ENCODE measurements around the gene KNSTRN. TPM values are rescaled to one million over a fixed set of nuclear protein-coding genes. Genes with fewer than 3 reads are reported as not detected.
A peak's percentile ranks its signal among the peaks of the same experiment; 100 is the strongest.

The KNSTRN gene
- total RNA-seq, 1 donor from 2014 or later: 36.8 TPM

DNA sequence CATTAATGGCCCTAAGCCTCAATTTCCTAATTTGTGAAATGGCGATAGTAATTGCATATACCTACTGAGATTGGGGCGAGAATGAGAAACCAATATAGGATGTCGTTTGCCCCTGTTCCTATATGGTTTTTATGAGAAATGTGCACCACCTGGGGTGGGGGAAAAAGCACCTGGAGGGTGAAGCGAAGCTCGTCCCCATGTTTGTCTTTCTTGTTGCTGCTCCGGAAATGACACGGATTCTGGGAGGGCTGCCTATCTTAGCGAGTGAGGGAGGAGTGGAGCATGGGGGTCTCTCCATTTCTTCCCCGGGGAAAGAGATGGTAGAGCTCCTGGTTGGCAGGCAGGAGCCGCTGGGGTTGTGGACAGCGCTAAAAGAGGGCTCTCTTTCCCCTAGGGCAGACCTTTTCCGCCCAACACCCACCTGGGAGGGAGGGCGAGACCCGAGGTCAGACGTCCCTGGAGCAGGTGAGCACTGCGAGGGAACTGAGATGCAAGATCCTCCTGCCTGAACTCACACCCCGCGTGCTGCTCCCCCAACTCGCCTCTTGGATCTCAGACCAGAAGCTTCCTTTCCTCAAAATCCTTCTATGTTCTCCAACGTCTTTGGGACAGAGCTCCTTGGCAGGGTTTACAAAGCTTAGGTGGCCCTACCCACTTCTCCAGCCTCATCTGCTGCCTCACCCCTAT lies 52.6 kb downstream of the KNSTRN start:
- no peak for DNase-seq

GRCh38 chr15:40435710-40436089 lies 53.2 kb downstream of the KNSTRN start:
- no peak for DNase-seq

DNA sequence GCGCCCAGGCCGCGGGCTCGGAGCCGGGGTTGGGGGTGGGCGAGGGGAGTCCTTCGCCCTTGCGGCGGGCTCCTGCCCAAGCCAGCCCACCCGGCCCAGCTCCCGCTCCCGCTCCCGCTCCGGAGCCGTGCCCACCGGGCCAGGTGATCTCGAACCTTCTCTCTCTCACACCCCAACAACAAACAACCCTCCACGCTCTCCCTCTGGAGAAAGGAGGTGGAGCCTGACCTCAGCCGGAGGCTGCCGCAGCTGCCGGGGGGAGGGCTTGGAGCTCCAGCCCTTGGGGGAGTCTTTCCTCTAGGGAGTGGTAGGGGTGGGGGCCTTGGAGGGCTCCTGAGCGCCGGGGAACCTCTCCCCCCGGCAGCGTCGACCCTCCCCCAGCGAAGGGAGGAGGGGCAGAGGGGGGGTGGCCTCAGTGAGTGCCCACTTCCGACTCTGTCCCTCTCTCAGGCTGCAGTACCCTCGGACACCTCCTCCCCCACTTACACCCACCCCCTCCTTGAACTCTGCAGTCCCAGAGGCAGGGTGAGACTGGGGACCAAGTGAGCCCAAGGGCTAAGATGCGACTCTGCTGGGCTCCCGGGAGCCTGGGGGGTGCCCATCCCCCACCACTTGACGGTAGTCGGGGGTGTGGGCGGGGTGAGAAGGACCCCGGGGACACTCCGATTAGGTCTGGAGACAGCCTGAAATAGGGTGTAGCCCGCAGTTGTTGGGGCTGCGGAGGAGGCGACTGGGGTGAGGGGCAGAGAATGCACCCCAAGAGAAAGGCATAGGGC lies 53.8 kb downstream of the KNSTRN start:
- DNase-seq: no peak

- DNase-seq: no peak
These were observed 54.6 kb downstream of the KNSTRN start for GRCh38 chr15:40436892-40437751.

- DNase-seq: no peak
These were observed 55.5 kb downstream of the KNSTRN start for GRCh38 chr15:40437752-40438687.

DNA sequence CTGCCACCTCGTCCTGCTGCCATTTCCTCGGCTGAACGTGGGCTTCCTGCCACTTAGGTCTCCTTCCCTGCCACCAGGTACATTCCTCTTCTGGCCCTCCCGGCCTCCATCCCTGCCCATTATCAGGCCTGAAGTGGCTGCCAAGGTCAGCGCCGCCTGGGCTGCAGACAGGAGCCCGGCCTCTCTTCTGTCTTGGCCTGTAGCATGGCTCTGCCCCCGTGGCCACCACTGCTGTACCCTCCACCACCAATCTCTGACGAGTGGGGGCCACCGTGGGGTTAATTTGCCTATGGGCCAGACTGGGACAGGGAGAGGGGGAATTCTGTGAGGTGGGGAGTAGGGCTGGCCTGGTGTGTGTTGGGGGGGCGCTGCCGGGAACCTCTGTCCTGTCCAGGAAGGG lies 56.2 kb downstream of the KNSTRN start:
- no peak for DNase-seq

GRCh38 chr15:40439461-40439959 lies 57.0 kb downstream of the KNSTRN start:
- no peak for DNase-seq

DNA sequence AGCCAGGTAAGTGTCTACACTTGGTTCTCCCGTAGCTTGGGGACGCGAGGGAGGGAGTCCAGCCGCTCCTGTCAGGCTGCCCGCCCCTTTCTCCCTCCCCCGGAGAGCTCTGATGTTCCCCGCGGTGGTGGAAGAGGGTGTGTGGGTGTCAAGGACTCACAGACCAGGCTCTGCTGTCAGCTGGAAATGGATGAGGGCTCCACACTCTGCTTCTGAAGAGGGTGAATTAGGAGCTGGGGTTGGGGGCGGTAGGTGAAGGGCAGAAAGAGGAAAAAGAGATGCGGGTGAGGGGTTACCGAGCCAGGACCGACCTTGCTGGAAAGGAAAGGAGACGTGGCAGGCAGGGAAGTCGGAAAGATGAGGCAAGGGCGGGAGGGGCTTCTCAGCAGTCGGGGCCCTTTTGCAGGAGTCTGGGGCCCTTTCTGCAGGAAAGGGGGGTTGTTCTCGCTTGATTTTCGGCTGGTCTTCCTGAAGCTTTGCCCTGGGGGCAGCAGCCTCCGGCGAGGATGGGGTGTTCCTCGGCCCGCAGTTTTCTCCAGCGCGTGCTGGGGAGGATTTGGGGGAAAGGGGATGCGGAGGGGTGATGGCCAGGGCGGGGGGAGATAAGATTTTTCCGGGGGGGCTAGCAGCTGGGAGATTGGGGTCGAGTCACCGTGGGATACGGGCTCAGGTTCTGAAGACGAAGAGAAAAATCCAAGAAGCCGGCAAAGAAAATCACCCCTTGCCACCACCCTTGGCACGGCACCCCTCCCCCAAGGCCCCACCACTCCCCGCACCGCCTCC lies 57.6 kb downstream of the KNSTRN start:
- DNase-seq: peak; percentile 30

DNA sequence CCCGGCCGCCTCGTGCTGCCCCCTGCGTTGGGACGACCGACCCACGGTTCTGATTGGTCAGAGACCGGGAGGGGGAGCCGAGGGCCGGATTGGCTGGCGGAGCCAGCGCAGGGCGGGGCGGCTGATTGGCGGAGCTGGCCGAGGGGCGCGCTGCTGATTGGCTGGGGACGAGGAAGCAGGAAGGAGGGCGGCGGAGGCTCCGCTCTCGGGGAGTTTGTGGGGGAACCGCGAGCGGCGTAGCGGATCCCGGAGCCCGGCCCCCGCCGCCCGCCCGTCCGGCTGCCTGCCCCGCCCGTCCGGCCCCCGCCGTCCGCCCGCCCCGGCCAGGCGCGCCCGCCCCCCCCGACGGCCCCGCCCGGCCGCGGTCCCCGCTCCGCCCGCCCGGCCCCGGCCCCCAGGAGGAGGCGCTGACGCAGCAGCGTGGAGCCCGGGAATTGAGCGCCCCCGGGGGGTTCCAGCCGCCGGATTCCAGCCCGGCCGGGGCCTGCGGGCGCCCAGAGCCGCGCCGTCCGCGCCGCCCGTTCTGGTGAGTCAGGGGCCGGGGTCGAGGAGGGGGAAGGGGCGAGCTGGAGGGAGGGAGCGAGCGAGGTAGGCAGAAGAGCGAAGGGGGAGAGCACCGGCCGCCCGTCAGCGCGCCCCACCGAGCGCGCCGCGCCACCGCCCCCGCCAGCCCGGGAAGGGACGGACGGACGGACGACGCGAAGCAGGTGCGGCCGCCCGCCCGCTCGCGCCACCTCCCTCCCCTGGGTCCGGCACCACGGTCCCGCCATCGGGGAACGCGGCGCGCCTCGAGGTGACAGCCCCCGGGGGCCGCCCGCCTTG lies 58.4 kb downstream of the KNSTRN start, which contains the start of gene BAHD1:
Gene BAHD1 (plus strand): TSS at position 211 of the 822 bp plus-strand sequence. CDS start 17,512 bp downstream, outside the sequence.
- DNase-seq: peak; percentile 96

- DNase-seq: peak; percentile 24
These were observed 59.3 kb downstream of the KNSTRN start for GRCh38 chr15:40441565-40442531.

GRCh38 chr15:40443255-40443654 lies 60.7 kb downstream of the KNSTRN start:
- DNase-seq: no peak

- no peak for DNase-seq
These were observed 61.3 kb downstream of the KNSTRN start for GRCh38 chr15:40443846-40444245.

Other genes starting within 250 kb of the KNSTRN start
- 12.8 and 39.7 TPM in 2 replicates for gene BUB1B, start 221.7 kb upstream of the KNSTRN start, total RNA-seq
- not detected in 2 replicates for gene PAK6, start 143.7 kb upstream of the KNSTRN start, total RNA-seq
- gene ANKRD63, start 99.7 kb upstream of the KNSTRN start, total RNA-seq: not detected in 2 replicates
- gene PLCB2, start 74.8 kb upstream of the KNSTRN start, total RNA-seq: under 0.01 and 0.05 TPM in 2 replicates
- 14.9 and 20.3 TPM in 2 replicates for gene INAFM2, start 59.0 kb upstream of the KNSTRN start, total RNA-seq
- gene CCDC9B, start 41.8 kb upstream of the KNSTRN start, total RNA-seq: 10.0 and 21.9 TPM in 2 replicates
- gene PHGR1, start 31.7 kb upstream of the KNSTRN start, total RNA-seq: not detected in 2 replicates
- 0.09 and 0.17 TPM in 2 replicates for gene DISP2, start 24.5 kb upstream of the KNSTRN start, total RNA-seq
- gene IVD, start 23.1 kb downstream of the KNSTRN start, total RNA-seq: 45.4 and 64.5 TPM in 2 replicates
- 9.5 and 12.0 TPM in 2 replicates for gene BAHD1, start 58.2 kb downstream of the KNSTRN start, total RNA-seq
- gene CHST14, start 88.3 kb downstream of the KNSTRN start, total RNA-seq: 11.7 and 19.7 TPM in 2 replicates
- 20.3 and 25.7 TPM in 2 replicates for gene CCDC32, start 182.3 kb downstream of the KNSTRN start, total RNA-seq
- 14.0 and 14.8 TPM in 2 replicates for gene RPUSD2, start 186.6 kb downstream of the KNSTRN start, total RNA-seq
- 7.5 and 37.5 TPM in 2 replicates for gene KNL1, start 211.5 kb downstream of the KNSTRN start, total RNA-seq